ENCODE data around the gene ZNF627. TPM values are rescaled to one million over a fixed set of nuclear protein-coding genes. Genes with fewer than 3 reads are reported as not detected.

Gene ZNF627
- total and polyA plus RNA-seq, 2 of the 8 experiments (the other 6 are each of a cell fraction or from before 2014, with no cell fraction given): 7.2 to 13.7 TPM

- Histone ChIP-seq H4K8ac (ENCODE audit: extremely low read depth, insufficient read depth, low read length) (peak within 1 kb of the TSS; percentile 80), H2BK20ac (ENCODE audit: low read length) (0 out of 2 replicates have a peak within 1 kb of the TSS, but pooled peaks have one; percentile 15), H3K56ac (replicated peaks; ENCODE audit: insufficient read length, low read depth, low read length) (no peak within 1 kb of the TSS), H3K14ac (ENCODE audit: insufficient read length) (no peak within 1 kb of the TSS), H4K20me1 (replicated peaks in 1 of 2; ENCODE audit: control insufficient read depth in 1 of 2, insufficient read depth in 2 of 2, low read length in 2 of 2) (peaks cover 0 to 2% of the 10 kb centered on the region in 2 experiments), H3K9me3 (ENCODE audit: insufficient read depth in 2 of 2, low read depth in 1 of 2, low read length in 1 of 2) (no peaks in the 10 kb centered on the region), H2BK15ac (ENCODE audit: low read length) (no peak within 1 kb of the TSS; the same call in 1 of the 2 replicates), H3K27ac (ENCODE audit: low read depth, low read length) (no peak within 1 kb of the TSS), H2BK5ac (ENCODE audit: low read depth, low read length) (peak within 1 kb of the TSS; percentile 47; the same call in 1 of the 2 replicates), H3K4ac (replicated peaks; ENCODE audit: insufficient read length, low read depth, low read length) (no peak within 1 kb of the TSS), H3K18ac (ENCODE audit: extremely low read depth, low read length) (peak within 1 kb of the TSS; percentile 83), H2AK5ac (ENCODE audit: low read depth, low read length) (no peak within 1 kb of the TSS), H2AFZ (ENCODE audit: low read length) (peak within 1 kb of the TSS; percentile 54; the same call in 1 of the 2 replicates), H3K4me2 (ENCODE audit: insufficient read depth in 1 of 2, low read depth in 2 of 2, low read length in 2 of 2) (peak within 1 kb of the TSS; percentile 71 to 94), H3K36me3 (ENCODE audit: control insufficient read depth in 2 of 4, insufficient read depth in 4 of 4, low read length in 3 of 4) (no peaks in the 10 kb centered on the region), H3K23ac (ENCODE audit: insufficient read length) (no peak within 1 kb of the TSS), H3K27me3 (replicated peaks in 1 of 4; ENCODE audit: control insufficient read depth in 3 of 4, extremely low read depth in 1 of 4, insufficient read depth in 3 of 4, low read length in 3 of 4) (peaks cover 0 to 10% (median 6%) of the 10 kb centered on the region in 4 experiments; a peak in 5 of 7 replicates), H3K4me3 (ENCODE audit: extremely low read depth in 1 of 4, insufficient read depth in 2 of 4, low read depth in 3 of 4, low read length in 4 of 4) (peak within 1 kb of the TSS; percentile 30 to 66 (median 64)), H3K23me2 (ENCODE audit: low read depth, low read length) (peaks cover 6% of the 10 kb centered on the region; the same call in 1 of the 2 replicates), H3K4me1 (replicated peaks in 1 of 4; ENCODE audit: control insufficient read depth in 3 of 4, insufficient read depth in 4 of 4, low read length in 3 of 4) (peaks cover 0 to 10% (median 6%) of the 10 kb centered on the region in 4 experiments; a peak in 4 of 7 replicates), H3K9ac (replicated peaks in 1 of 4; ENCODE audit: extremely low read depth in 1 of 4, low read depth in 3 of 4, low read length in 3 of 4) (no peak within 1 kb of the TSS; a peak in 2 of 7 replicates), H2BK12ac (ENCODE audit: low read depth, low read length) (peak within 1 kb of the TSS; percentile 77; the same call in 1 of the 2 replicates), H4K5ac (ENCODE audit: insufficient read length, low read depth, low read length) (no peak within 1 kb of the TSS), H4K91ac (replicated peaks; ENCODE audit: insufficient read length, low read length) (peak within 1 kb of the TSS; percentile 69), H3K79me1 (ENCODE audit: low read depth, low read length) (no peaks in the 10 kb centered on the region), H2BK120ac (replicated peaks; ENCODE audit: low read depth, low read length) (no peak within 1 kb of the TSS), H3K79me2 (ENCODE audit: control insufficient read depth in 1 of 2, insufficient read depth in 2 of 2, low read length in 2 of 2) (no peaks in the 10 kb centered on the region)
- ChIA-PET CTCF (ENCODE audit: partially characterized antibody) (interaction anchor here (0.7 to 1.5 kb wide), 4 partner anchors 11 to 35 kb away, joined by 3 to 4 read pairs (median 4); no protein-coding TSS in a partner anchor), POLR2A (ENCODE audit: partially characterized antibody) (interaction anchor here (0.6 to 2.2 kb wide), 4 partner anchors 16 to 23 kb away, joined by 3 to 16 read pairs (median 6); partner anchors contain the start of genes ELOF1 and ZNF627)
- 87% methylated on average over 18 of the region's 18 CpGs; no CpG with 5 or more reads in 1 of the 2 experiments for WGBS, 2 experiments (ENCODE audit: extremely low coverage in 1 of 2, insufficient coverage in 1 of 2, insufficient read length in 1 of 2, insufficient replicate concordance in 2 of 2, low coverage in 1 of 2, low lambda C conversion rate in 2 of 2, missing lambda C conversion rate in 1 of 2)
- DNase-seq (ENCODE audit: low read depth in 1 of 2, low spot score in 2 of 2) (peak in 1 of 2 experiments; percentile 47), FAIRE-seq (no peak)
- TF ChIP-seq CEBPB (IDR thresholded peaks at IDR 0.05; ENCODE audit: low read depth, low read length) (no peak), SRF (IDR thresholded peaks at IDR 0.05; ENCODE audit: low read depth, low read length) (no peak), POLR2AphosphoS5 (IDR thresholded peaks at IDR 0.05; ENCODE audit: low read depth, low read length) (no peak), USF2 (IDR thresholded peaks at IDR 0.05; ENCODE audit: low read length) (no peak)
These were observed 19.6 kb upstream of the ZNF627 start, which contains the start of gene ACP5 for GRCh38 chr19:11577451-11578257. TSS of gene ACP5 (minus strand) at chr19:11577645. CDS start at chr19:11577317, 328 bp downstream.
